HG03135 (cell line): Measurements from ENCODE around the gene RAB6B.

Experiments
- ATAC-seq: cut with Tn5 transposase; IDR thresholded peaks from one replicate; pipeline ENCODE4 v1.9.1; 2021; ENCODE audit warnings: mild to moderate bottlenecking, moderate library complexity; ENCODE audit not compliant: unreplicated experiment

The RAB6B gene

DNA sequence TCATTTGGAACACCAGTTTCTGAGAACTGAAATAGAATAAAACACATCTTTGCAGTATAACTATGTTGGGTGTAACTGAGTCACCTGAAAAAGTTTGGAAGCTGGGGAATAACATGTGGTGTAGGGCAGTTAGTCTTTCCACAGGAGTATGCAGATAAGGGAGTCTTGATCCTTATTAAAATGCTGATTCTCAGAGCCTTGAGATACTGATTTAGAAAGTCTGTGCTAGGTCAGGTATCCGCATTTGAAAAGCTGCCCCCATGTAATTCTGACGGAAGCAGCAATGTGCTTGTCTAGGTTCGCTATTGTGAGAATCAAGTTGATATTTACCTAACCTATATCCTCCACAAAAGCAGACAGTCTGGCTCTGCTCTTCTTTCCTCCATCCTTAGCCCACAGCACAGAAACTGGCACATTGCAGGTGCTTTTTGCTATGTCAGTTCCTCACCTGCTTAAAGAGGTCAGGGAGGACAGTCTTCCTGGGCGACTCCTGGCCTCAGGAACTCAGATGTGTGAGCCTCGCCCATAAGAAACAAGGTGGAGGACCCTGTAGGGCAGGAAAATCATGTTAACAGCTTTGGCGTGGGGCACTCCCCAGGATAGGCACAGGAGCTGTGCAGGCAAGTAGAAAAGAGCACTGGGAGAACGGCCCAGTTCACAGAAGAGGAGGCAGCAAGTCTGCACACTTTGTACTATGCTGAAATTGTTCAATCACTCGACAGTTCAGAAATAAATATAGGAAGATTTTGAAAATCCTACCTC lies 117.7 kb downstream of the RAB6B start:
- ATAC-seq, result no peak

DNA sequence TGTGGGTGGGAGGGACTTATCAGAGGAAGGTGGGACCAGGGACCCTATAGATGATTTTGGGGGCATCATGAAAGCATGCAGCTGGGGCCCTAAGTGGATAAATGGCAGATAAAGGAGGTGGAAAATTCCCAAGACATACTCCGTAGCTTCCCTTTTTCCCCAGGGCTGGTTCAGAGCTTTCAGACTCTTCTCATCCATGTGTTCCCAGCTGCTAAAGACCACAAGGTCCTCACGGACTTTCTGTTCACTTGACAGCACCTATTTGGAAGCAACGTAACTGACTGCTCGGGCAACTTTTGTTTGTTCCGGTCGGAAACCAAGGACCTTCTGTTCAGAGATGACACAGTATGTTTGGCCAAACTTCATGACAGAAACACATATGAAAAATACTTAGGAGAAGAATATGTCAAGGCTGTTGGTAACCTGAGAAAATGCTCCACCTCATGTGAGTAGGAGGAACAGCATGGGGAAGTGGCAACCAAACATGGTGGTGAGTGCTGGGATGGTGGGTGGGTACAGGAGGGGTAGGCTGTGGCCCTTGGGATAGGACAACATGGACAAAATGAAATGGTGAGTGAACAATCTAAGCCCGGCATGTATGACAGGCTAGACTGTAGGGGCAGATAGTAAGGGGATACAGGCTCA lies 118.8 kb downstream of the RAB6B start:
- no peak for ATAC-seq

DNA sequence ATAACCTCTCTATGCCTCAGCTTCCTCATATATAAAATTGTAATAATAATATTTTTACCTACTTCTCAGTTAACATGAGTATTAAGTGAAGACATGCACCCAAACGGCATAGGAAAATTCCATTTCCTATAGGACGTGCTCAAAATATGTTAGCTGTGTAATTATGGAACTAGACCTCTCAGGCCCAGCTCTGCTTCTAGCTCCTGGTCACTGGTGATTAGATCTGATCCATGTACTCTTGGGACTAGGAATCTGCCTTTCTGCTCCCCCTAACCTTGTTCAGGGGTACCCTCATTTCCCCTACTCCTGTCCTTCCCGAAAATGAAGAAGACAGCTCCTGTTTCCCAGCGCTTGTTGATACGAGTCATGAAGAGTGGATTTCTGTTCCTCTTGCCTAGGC lies 119.8 kb downstream of the RAB6B start:
- no peak for ATAC-seq

DNA sequence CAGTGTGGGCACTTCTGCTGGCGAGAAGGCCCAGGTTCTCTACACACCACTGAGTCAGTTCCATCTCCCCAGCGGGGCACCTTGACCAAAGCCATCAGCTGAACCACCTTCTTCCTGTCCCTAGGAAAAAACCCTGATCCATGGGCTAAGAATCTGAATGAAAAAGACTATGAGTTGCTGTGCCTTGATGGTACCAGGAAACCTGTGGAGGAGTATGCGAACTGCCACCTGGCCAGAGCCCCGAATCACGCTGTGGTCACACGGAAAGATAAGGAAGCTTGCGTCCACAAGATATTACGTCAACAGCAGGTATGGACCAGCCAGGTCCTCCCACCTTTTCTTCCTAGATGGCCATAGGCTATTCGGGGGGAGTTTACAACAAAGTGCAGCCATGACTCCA lies 120.4 kb downstream of the RAB6B start:
- no peak for ATAC-seq
